ENCODE measurements around the gene CYP39A1.

The CYP39A1 gene

GRCh38 chr6:46556053-46556452, 96.6 kb downstream of the CYP39A1 start:
- DNase-seq (ENCODE audit: low read depth in 1 of 2, low spot score in 1 of 2), result no peak
- no peak for TF ChIP-seq CTCF (IDR thresholded peaks at IDR 0.05; ENCODE audit: insufficient read depth, low read length)
- no peak for TF ChIP-seq GABPA (IDR thresholded peaks at IDR 0.05; ENCODE audit: low read depth)
- TF ChIP-seq POLR2AphosphoS5 (IDR thresholded peaks at IDR 0.05; ENCODE audit: low read depth), result no peak
- no peak for TF ChIP-seq REST (IDR thresholded peaks at IDR 0.05; ENCODE audit: insufficient replicate concordance, low read depth)
- no peak for TF ChIP-seq SPI1 (IDR thresholded peaks at IDR 0.05; ENCODE audit: borderline replicate concordance, low read depth)
- Histone ChIP-seq H3K4me3 (replicated peaks; ENCODE audit: insufficient read depth, low read length) (no peak overlapping the region), H3K27ac (replicated peaks) (no peak overlapping the region), H3K27me3 (ENCODE audit: insufficient read depth, poor library complexity, severe bottlenecking) (no peaks in the 10 kb centered on the region)

GRCh38 chr6:46555129-46555528, 97.5 kb downstream of the CYP39A1 start:
- Histone ChIP-seq H3K27ac (replicated peaks) (no peak overlapping the region), H3K27me3 (ENCODE audit: insufficient read depth, poor library complexity, severe bottlenecking) (no peaks in the 10 kb centered on the region), H3K4me3 (replicated peaks; ENCODE audit: insufficient read depth, low read length) (no peak overlapping the region)
- TF ChIP-seq CTCF (IDR thresholded peaks at IDR 0.05; ENCODE audit: insufficient read depth, low read length) (no peak), REST (IDR thresholded peaks at IDR 0.05; ENCODE audit: insufficient replicate concordance, low read depth) (no peak), GABPA (IDR thresholded peaks at IDR 0.05; ENCODE audit: low read depth) (no peak), POLR2AphosphoS5 (IDR thresholded peaks at IDR 0.05; ENCODE audit: low read depth) (no peak), SPI1 (IDR thresholded peaks at IDR 0.05; ENCODE audit: borderline replicate concordance, low read depth) (no peak)
- no peak for DNase-seq (ENCODE audit: low read depth in 1 of 2, low spot score in 1 of 2)

GRCh38 chr6:46549155-46549554, 103.5 kb downstream of the CYP39A1 start:
- Histone ChIP-seq H3K27ac (replicated peaks) (no peak overlapping the region), H3K27me3 (ENCODE audit: insufficient read depth, poor library complexity, severe bottlenecking) (no peaks in the 10 kb centered on the region), H3K4me3 (replicated peaks; ENCODE audit: insufficient read depth, low read length) (no peak overlapping the region)
- TF ChIP-seq SPI1 (IDR thresholded peaks at IDR 0.05; ENCODE audit: borderline replicate concordance, low read depth) (no peak), GABPA (IDR thresholded peaks at IDR 0.05; ENCODE audit: low read depth) (no peak), POLR2AphosphoS5 (IDR thresholded peaks at IDR 0.05; ENCODE audit: low read depth) (no peak), CTCF (IDR thresholded peaks at IDR 0.05; ENCODE audit: insufficient read depth, low read length) (no peak), REST (IDR thresholded peaks at IDR 0.05; ENCODE audit: insufficient replicate concordance, low read depth) (no peak)
- DNase-seq (ENCODE audit: low read depth in 1 of 2, low spot score in 1 of 2), result no peak

Data from HL-60 (cell line).